GM21825 (cell line): ENCODE data around the gene ADO.

ENCODE experiments used
- ATAC-seq: cut with Tn5 transposase; IDR thresholded peaks from one replicate; pipeline ENCODE4 v1.9.1; 2021; ENCODE audit warnings: mild to moderate bottlenecking, moderate library complexity; ENCODE audit not compliant: unreplicated experiment

The ADO gene

GRCh38 chr10:62817121-62817765, 12.7 kb downstream of the ADO start:
- ATAC-seq: peak; percentile 20

GRCh38 chr10:62817766-62818425, 13.4 kb downstream of the ADO start:
- peak; percentile 35 for ATAC-seq

GRCh38 chr10:62818426-62819011, 14.0 kb downstream of the ADO start:
- no peak for ATAC-seq

GRCh38 chr10:62819141-62819920, 14.8 kb downstream of the ADO start:
- ATAC-seq: no peak

GRCh38 chr10:62820586-62820985, 16.1 kb downstream of the ADO start:
- no peak for ATAC-seq

- no peak for ATAC-seq
These were observed 21.8 kb downstream of the ADO start for GRCh38 chr10:62826273-62826672.

GRCh38 chr10:62829622-62830021, 25.1 kb downstream of the ADO start:
- no peak for ATAC-seq

- ATAC-seq: no peak
These were observed 26.2 kb downstream of the ADO start for GRCh38 chr10:62830679-62831078.

- no peak for ATAC-seq
These were observed 26.8 kb downstream of the ADO start for GRCh38 chr10:62831346-62831745.

GRCh38 chr10:62839590-62839989, 35.1 kb downstream of the ADO start:
- no peak for ATAC-seq

GRCh38 chr10:62842983-62843382, 38.5 kb downstream of the ADO start:
- ATAC-seq: no peak

GRCh38 chr10:62843600-62843999, 39.1 kb downstream of the ADO start:
- no peak for ATAC-seq

GRCh38 chr10:62844280-62845011, 39.9 kb downstream of the ADO start:
- ATAC-seq: no peak

- no peak for ATAC-seq
These were observed 42.9 kb downstream of the ADO start for GRCh38 chr10:62847433-62847832.

GRCh38 chr10:62850646-62851045, 46.1 kb downstream of the ADO start:
- no peak for ATAC-seq

GRCh38 chr10:62851442-62851841, 46.9 kb downstream of the ADO start:
- no peak for ATAC-seq

- peak; percentile 80 for ATAC-seq
These were observed 48.6 kb downstream of the ADO start for GRCh38 chr10:62852961-62853702.

- no peak for ATAC-seq
These were observed 49.2 kb downstream of the ADO start for GRCh38 chr10:62853710-62854109.

GRCh38 chr10:62856021-62856420, 51.5 kb downstream of the ADO start:
- ATAC-seq: no peak
